GM13976 (cell line): Measurements from ENCODE around the gene TST.

Experiments used
- DNase-seq: peaks from one replicate; pipeline ENCODE4 v3.0.0; 2012; ENCODE audit warnings: low spot score
- CTCF ChIP-seq: IDR thresholded peaks from 2 replicates; pipeline ENCODE4 v1.5.1; 2012; ENCODE audit warnings: borderline replicate concordance, mild to moderate bottlenecking; ENCODE audit not compliant: insufficient read depth; ENCODE audit errors: extremely low read depth, missing control alignments, control extremely low read depth
- in situ Hi-C: fragments of 300-500 bp; cut with MboI; formaldehyde crosslinking; loops from one replicate; pipeline ENCODE4 v1.12.0; 2022; ENCODE audit warnings: low sequenced_read_pairs, mixed read lengths, inconsistent platforms; ENCODE audit not compliant: unreplicated experiment

The TST gene

GRCh38 chr22:37015587-37015878 lies 3.7 kb downstream of the TST start:
- no peak for DNase-seq
- in situ Hi-C loops = no loop called here
- no peak for TF ChIP-seq CTCF

- DNase-seq = no peak
- no peak for TF ChIP-seq CTCF
- in situ Hi-C loops = no loop called here
These were observed 4.2 kb downstream of the TST start for GRCh38 chr22:37014835-37015586.

GRCh38 chr22:37014415-37014806 lies 4.8 kb downstream of the TST start:
- DNase-seq = no peak
- in situ Hi-C loops = no loop called here
- no peak for TF ChIP-seq CTCF

GRCh38 chr22:37012956-37013355 lies 6.3 kb downstream of the TST start:
- in situ Hi-C loops = no loop called here
- no peak for TF ChIP-seq CTCF
- no peak for DNase-seq

- TF ChIP-seq CTCF = no peak
- DNase-seq = no peak
- in situ Hi-C loops = no loop called here
These were observed 6.9 kb downstream of the TST start for GRCh38 chr22:37012262-37012904.

GRCh38 chr22:37011472-37011871 lies 7.8 kb downstream of the TST start:
- in situ Hi-C loops = no loop called here
- DNase-seq = no peak
- no peak for TF ChIP-seq CTCF
